H1 (cell line): ENCODE measurements around the gene PPP1R9A.

ENCODE experiments used
- CHD1 ChIP-seq: IDR thresholded peaks from 2 replicates; pipeline ENCODE4 v1.6.1; 2012; ENCODE audit warnings: low read depth, low read length, improper control_type of control experiment
- EZH2 ChIP-seq: fragments of 200-600 bp; sonication (generic); IDR thresholded peaks from 2 replicates; pipeline ENCODE4 v1.7.1; 2012; ENCODE audit warnings: low read depth, mild to moderate bottlenecking, moderate library complexity, low read length, inconsistent platforms; ENCODE audit not compliant: severe bottlenecking
- PHF8 ChIP-seq: fragments of 200-600 bp; sonication (generic); conservative IDR thresholded peaks from 2 replicates; pipeline ENCODE4 v1.7.1; 2012; ENCODE audit warnings: low read depth, mild to moderate bottlenecking, inconsistent platforms, low read length, moderate library complexity
- RFX5 ChIP-seq: IDR thresholded peaks from 2 replicates; pipeline ENCODE4 v1.6.1; 2011; ENCODE audit warnings: low read depth, low read length, improper control_type of control experiment, borderline replicate concordance

DNA sequence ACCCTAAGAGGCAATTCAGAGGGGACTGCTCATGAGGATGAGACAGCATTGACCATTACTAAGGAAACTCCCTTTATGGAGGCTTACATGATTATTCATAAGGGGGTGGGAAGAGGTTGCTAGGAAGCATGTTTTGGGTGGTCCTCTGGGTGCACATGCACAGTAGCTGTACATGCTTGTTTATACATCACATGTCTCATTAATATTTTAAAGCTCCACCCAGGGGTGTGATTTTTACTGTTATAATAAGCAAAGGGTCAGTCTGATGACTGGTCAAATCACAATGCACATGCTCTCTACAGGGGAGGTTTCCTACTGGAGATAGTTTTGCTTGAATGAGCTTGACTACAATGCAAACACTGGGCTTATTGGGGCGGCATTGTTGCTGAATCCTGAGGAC is 23.8 kb upstream of the PPP1R9A start:
- no peak for TF ChIP-seq EZH2
- TF ChIP-seq RFX5, result no peak
- no peak for TF ChIP-seq PHF8
- TF ChIP-seq CHD1, result no peak
